Vagina (tissue), 2 donors: ENCODE results near the gene PPP2R3B. TPM values are rescaled to one million over a fixed set of nuclear protein-coding genes. Genes with fewer than 3 reads are reported as not detected.
"Not testable (repeated sequence)": the region's sequence is repeated elsewhere in the genome, so short reads cannot be mapped to it uniquely, and the experiment has no call there.

Experiments
- DNase-seq, 2 donors: peaks; one replicate each; pipeline ENCODE4 v3.0.0-alpha.2; 2017; ENCODE audit errors: extremely low spot score in 2 of 2
- H3K27ac ChIP-seq: fragments of 200-600 bp; sonication (generic); one replicate; pipeline ENCODE4 v1.5.1; 2019
- H3K27me3 ChIP-seq: fragments of 200-600 bp; sonication (generic); one replicate; pipeline ENCODE4 v1.5.1; 2019
- H3K36me3 ChIP-seq, 2 donors: fragments of 200-600 bp; sonication (generic); one replicate each; pipeline ENCODE4 v1.5.1; 2017 to 2019
- H3K4me1 ChIP-seq: fragments of 200-600 bp; sonication (generic); one replicate; pipeline ENCODE4 v1.5.1; 2019
- H3K4me3 ChIP-seq, 2 donors: fragments of 200-600 bp; sonication (generic); 1 replicate in 1 of 2; 2 replicates in 1 of 2; pipeline ENCODE4 v1.5.1; 2016 to 2019
- H3K9me3 ChIP-seq: fragments of 200-600 bp; sonication (generic); one replicate; pipeline ENCODE4 v1.5.1; 2019
- CTCF ChIP-seq, 3 experiments: fragments of 450-650 bp in 2 of 3; fragments of 200-600 bp in 1 of 3; sonication (generic) in 1 of 3; IDR thresholded peaks; one replicate each; pipeline ENCODE4 v1.5.1; 2017 to 2019; ENCODE audit warnings: antibody characterized with exemption in 3 of 3, mild to moderate bottlenecking in 2 of 3, moderate library complexity in 2 of 3
- POLR2A ChIP-seq, 2 donors: fragments of 450-650 bp; IDR thresholded peaks; one replicate each; pipeline ENCODE4 v1.6.1; 2017; ENCODE audit warnings: antibody characterized with exemption in 2 of 2, mild to moderate bottlenecking in 2 of 2, moderate library complexity in 2 of 2
- POLR2AphosphoS5 ChIP-seq, 2 donors: sonication (generic); formaldehyde crosslinking; IDR thresholded peaks; one replicate each; pipeline ENCODE4 v1.9.0; 2017; ENCODE audit warnings: antibody characterized with exemption in 2 of 2, mild to moderate bottlenecking in 2 of 2, low read depth in 1 of 2; ENCODE audit not compliant: insufficient read depth in 1 of 2
- intact Hi-C: fragments of 100-400 bp; cut with DNase I; formaldehyde crosslinking; loops from one replicate; pipeline ENCODE4 v1.15.1; 2023
- total RNA-seq: library from RNA; depleted of rRNA; stranded (reverse); fragments of >200 nt; gene quantifications from one replicate; pipeline ENCODE4 v1.2.3, GENCODE V29; 2016

The PPP2R3B gene
- 28.5 TPM for total RNA-seq

- no peak for TF ChIP-seq CTCF (IDR thresholded peaks at IDR 0.05)
- no peak for TF ChIP-seq POLR2A (IDR thresholded peaks at IDR 0.05)
- TF ChIP-seq POLR2AphosphoS5 (IDR thresholded peaks at IDR 0.05; ENCODE audit: insufficient read depth in 1 of 2, low read depth in 1 of 2): peak; percentile 94 to 95
- Histone ChIP-seq H3K4me1 (peaks cover 9% of the 10 kb centered on the region), H3K27ac (peak within 1 kb of the TSS; percentile 97), H3K9me3 (no peaks in the 10 kb centered on the region), H3K36me3 (no peaks in the 10 kb centered on the region), H3K4me3 (peak within 1 kb of the TSS; percentile 66 to 94), H3K27me3 (no peaks in the 10 kb centered on the region)
- DNase-seq: peak in 1 of 2 donors; percentile 98
- intact Hi-C loops: loop anchor here (2.0 kb wide), 1 partner anchor 68 kb away; the partner anchor contains the start of gene GTPBP6
These were observed at the start of gene PPP2R3B for GRCh38 chrX:386768-387575. PPP2R3B (minus strand) TSS chrX:386907; CDS start chrX:386691, 216 bp downstream.

- no peak for TF ChIP-seq CTCF (IDR thresholded peaks at IDR 0.05)
- TF ChIP-seq POLR2AphosphoS5 (IDR thresholded peaks at IDR 0.05; ENCODE audit: insufficient read depth in 1 of 2, low read depth in 1 of 2): no peak
- TF ChIP-seq POLR2A (IDR thresholded peaks at IDR 0.05): no peak
- H3K27me3 ChIP-seq: no peaks in the 10 kb centered on the region
These were observed 48.9 kb upstream of the PPP2R3B start for GRCh38 chrX:435536-436122.

GRCh38 chrX:434946-435345, 48.2 kb upstream of the PPP2R3B start:
- H3K36me3 ChIP-seq: no peaks in the 10 kb centered on the region
- H3K9me3 ChIP-seq: no peaks in the 10 kb centered on the region
- peaks cover 5% of the 10 kb centered on the region for H3K4me1 ChIP-seq
- no peak for DNase-seq
- intact Hi-C loops: no loop called here
- no peaks in the 10 kb centered on the region for H3K27me3 ChIP-seq
- TF ChIP-seq POLR2A (IDR thresholded peaks at IDR 0.05) (no peak), CTCF (IDR thresholded peaks at IDR 0.05) (no peak), POLR2AphosphoS5 (IDR thresholded peaks at IDR 0.05; ENCODE audit: insufficient read depth in 1 of 2, low read depth in 1 of 2) (no peak)
- no peak overlapping the region for H3K4me3 ChIP-seq
- no peak overlapping the region for H3K27ac ChIP-seq

More at GRCh38 chrX:435536-436122, 48.9 kb upstream of the PPP2R3B start:
- Histone ChIP-seq H3K4me1 (peaks cover 5% of the 10 kb centered on the region), H3K27ac (no peak overlapping the region), H3K36me3 (no peaks in the 10 kb centered on the region), H3K4me3 (no peak overlapping the region), H3K9me3 (no peaks in the 10 kb centered on the region)
- intact Hi-C loops: no loop called here
- no peak for DNase-seq

GRCh38 chrX:433771-434170, 47.1 kb upstream of the PPP2R3B start:
- Histone ChIP-seq H3K4me3 (no peak overlapping the region), H3K27ac (no peak overlapping the region), H3K4me1 (peaks cover 5% of the 10 kb centered on the region), H3K9me3 (no peaks in the 10 kb centered on the region), H3K36me3 (no peaks in the 10 kb centered on the region), H3K27me3 (no peaks in the 10 kb centered on the region)
- no peak for DNase-seq
- intact Hi-C loops: no loop called here
- TF ChIP-seq POLR2AphosphoS5 (IDR thresholded peaks at IDR 0.05; ENCODE audit: insufficient read depth in 1 of 2, low read depth in 1 of 2) (no peak), CTCF (IDR thresholded peaks at IDR 0.05) (no peak), POLR2A (IDR thresholded peaks at IDR 0.05) (no peak)

- H3K27me3 ChIP-seq, DNase-seq, H3K4me3 ChIP-seq, H3K4me1 ChIP-seq, H3K36me3 ChIP-seq, H3K27ac ChIP-seq, H3K9me3 ChIP-seq, intact Hi-C loops: not testable (repeated sequence)
These were observed 46.0 kb upstream of the PPP2R3B start for GRCh38 chrX:432666-433065.
